Smooth muscle cell (in vitro differentiated cells): ENCODE data around the gene MCM8. TPM values are rescaled to one million over a fixed set of nuclear protein-coding genes. Genes with fewer than 3 reads are reported as not detected.

Source experiments
- DNase-seq: peaks from one replicate; lab custom pipeline; 2025; ENCODE audit not compliant: unreplicated experiment; lab: John Stamatoyannopoulos, UW
- H2AFZ ChIP-seq: fragments of 200-600 bp; sonication (generic); 2 replicates; pipeline ENCODE4 v1.6.0; 2016; ENCODE audit warnings: antibody characterized with exemption, low read depth, mild to moderate bottlenecking
- H3F3A ChIP-seq: fragments of 200-600 bp; sonication (generic); 2 replicates; pipeline ENCODE4 v1.6.0; 2017; ENCODE audit warnings: antibody characterized with exemption, low read depth
- H3K27ac ChIP-seq: fragments of 200-600 bp; sonication (generic); 2 replicates; pipeline ENCODE4 v1.5.1; 2016; ENCODE audit warnings: low read depth, mild to moderate bottlenecking
- H3K27me3 ChIP-seq: fragments of 200-600 bp; sonication (generic); 2 replicates; pipeline ENCODE4 v1.6.1; 2016; ENCODE audit warnings: low read depth, mild to moderate bottlenecking
- H3K36me3 ChIP-seq: fragments of 200-600 bp; sonication (generic); 2 replicates; pipeline ENCODE4 v1.5.1; 2016; ENCODE audit warnings: low read depth
- H3K4me1 ChIP-seq: fragments of 200-600 bp; sonication (generic); 2 replicates; pipeline ENCODE4 v1.5.1; 2016; ENCODE audit warnings: low read depth
- H3K4me2 ChIP-seq: fragments of 200-600 bp; sonication (generic); 2 replicates; pipeline ENCODE4 v1.6.0; 2016; ENCODE audit warnings: mild to moderate bottlenecking
- H3K4me3 ChIP-seq: fragments of 200-600 bp; sonication (generic); 2 replicates; pipeline ENCODE4 v1.5.1; 2016; ENCODE audit warnings: mild to moderate bottlenecking
- H3K79me2 ChIP-seq: fragments of 200-600 bp; sonication (generic); 2 replicates; pipeline ENCODE4 v1.6.0; 2016; ENCODE audit warnings: low read depth, mild to moderate bottlenecking
- H3K9ac ChIP-seq: fragments of 200-600 bp; sonication (generic); 2 replicates; pipeline ENCODE4 v1.6.0; 2016; ENCODE audit warnings: low read depth
- H3K9me3 ChIP-seq: fragments of 200-600 bp; sonication (generic); replicated peaks from 2 replicates; pipeline ENCODE4 v1.5.1; 2016; ENCODE audit warnings: low read depth
- H4K20me1 ChIP-seq: fragments of 200-600 bp; sonication (generic); 2 replicates; pipeline ENCODE4 v1.6.0; 2016; ENCODE audit warnings: low read depth
- CTCF ChIP-seq: fragments of 200-600 bp; sonication (generic); IDR thresholded peaks from 2 replicates; pipeline ENCODE4 v1.5.1; 2017; ENCODE audit warnings: borderline replicate concordance, mild to moderate bottlenecking, antibody characterized with exemption; ENCODE audit not compliant: insufficient read depth, poor library complexity, severe bottlenecking
- WGBS: methylation state at CpG from one replicate; pipeline ENCODE4 v1.1.7; 2016; ENCODE audit warnings: low lambda C conversion rate; 5-methylcytosine and 5-hydroxymethylcytosine counted together
- polyA plus RNA-seq: library from polyadenylated mRNA; unstranded; fragments of >200 nt; fragmentation: Nextera tagmentation; extraction: Ambion mirVana; gene quantifications from 2 replicates; pipeline ENCODE4 v1.2.1, GENCODE V29; 2016
- total RNA-seq: library from RNA; depleted of rRNA; stranded (reverse); fragments of >200 nt; gene quantifications from 2 replicates; pipeline ENCODE4 v1.2.3, GENCODE V29; 2014

Gene MCM8
- total and polyA plus RNA-seq, 2 experiments from 2014 or later: 2.8 to 5.5 TPM

GRCh38 chr20:5913166-5913565 is 37.3 kb upstream of the MCM8 start:
- no peak for TF ChIP-seq CTCF
- Histone ChIP-seq H2AFZ (no peak overlapping the region), H3K27ac (no peak overlapping the region), H3K4me2 (no peak overlapping the region), H3K27me3 (peaks cover 23% of the 10 kb centered on the region), H3K79me2 (no peaks in the 10 kb centered on the region), H3K4me1 (no peaks in the 10 kb centered on the region), H3F3A (no peaks in the 10 kb centered on the region), H3K4me3 (no peak overlapping the region), H3K36me3 (no peaks in the 10 kb centered on the region), H3K9me3 (no peaks in the 10 kb centered on the region), H3K9ac (no peak overlapping the region), H4K20me1 (no peaks in the 10 kb centered on the region)
- 70% methylated on average over 2 of the region's 2 CpGs for WGBS
- DNase-seq: no peak

DNA sequence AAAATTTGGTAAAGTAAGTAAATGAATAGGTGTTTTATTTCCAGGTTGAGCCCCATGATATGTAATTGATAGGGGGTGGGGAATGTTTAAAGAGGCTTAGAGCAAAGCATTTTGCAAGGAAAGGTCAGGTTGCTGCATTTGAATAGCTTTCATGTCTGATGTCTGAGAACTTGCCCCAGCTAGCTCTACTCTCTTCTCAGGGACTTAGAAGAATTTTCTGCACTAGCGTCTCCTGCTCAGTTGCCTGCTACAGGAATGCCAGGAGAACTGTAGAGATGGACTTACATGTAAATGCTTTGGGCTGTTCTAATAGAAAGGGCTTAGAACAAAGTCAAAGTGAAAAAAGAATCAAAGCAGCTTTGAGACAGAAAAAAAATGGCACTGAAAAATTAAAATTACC is 35.6 kb upstream of the MCM8 start:
- Histone ChIP-seq H3K4me1 (peaks cover 6% of the 10 kb centered on the region), H3K27me3 (peaks cover 13% of the 10 kb centered on the region), H3K4me3 (no peak overlapping the region), H4K20me1 (no peaks in the 10 kb centered on the region), H2AFZ (no peak overlapping the region), H3K9me3 (no peaks in the 10 kb centered on the region), H3K79me2 (no peaks in the 10 kb centered on the region), H3K9ac (no peak overlapping the region), H3K4me2 (no peak overlapping the region), H3K27ac (no peak overlapping the region), H3K36me3 (no peaks in the 10 kb centered on the region), H3F3A (no peaks in the 10 kb centered on the region)
- DNase-seq: no peak
- no peak for TF ChIP-seq CTCF
- WGBS: 43% methylated on average over 1 of the region's 1 CpG

DNA sequence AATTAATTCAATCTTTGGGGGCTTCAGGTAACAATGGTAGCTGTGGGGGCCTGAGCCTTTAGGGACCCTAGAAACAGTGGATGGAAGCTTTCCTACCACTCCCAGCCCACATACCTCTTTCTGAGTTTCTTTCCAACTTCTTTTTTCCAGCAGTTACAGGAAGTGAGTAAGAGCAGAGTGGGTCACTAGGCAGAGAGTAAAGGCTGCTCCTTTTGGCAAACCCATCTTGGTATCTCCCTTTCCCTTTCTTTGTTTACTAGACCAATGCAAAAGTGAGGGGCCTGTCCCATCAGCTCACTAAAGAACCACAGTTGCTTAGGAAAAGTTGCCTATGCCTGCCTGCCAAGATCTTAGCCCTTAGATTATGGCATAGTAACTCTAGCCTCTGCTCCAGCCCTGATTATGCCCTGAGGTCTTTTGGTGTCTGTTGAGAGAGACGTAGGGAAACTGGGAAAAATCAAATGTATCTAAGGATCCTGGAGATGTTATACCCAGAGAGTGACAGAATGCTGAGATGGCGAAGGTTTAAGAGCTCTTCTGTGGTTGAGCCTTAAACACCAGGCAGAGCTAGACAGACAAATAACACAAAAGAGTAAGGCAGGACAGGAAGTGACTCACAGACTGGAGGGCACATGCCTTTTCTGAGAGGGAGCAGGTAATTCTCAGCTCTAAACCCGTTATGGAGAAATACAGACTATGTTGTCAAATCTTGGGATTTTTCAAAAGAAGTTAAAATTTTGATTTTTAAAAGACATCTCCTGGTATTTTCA is 31.4 kb upstream of the MCM8 start:
- Histone ChIP-seq H4K20me1 (no peaks in the 10 kb centered on the region), H3K4me3 (no peak overlapping the region), H3K4me2 (peak overlapping the region; percentile 63), H2AFZ (no peak overlapping the region), H3K4me1 (peaks cover 6% of the 10 kb centered on the region), H3K27me3 (no peaks in the 10 kb centered on the region), H3K79me2 (no peaks in the 10 kb centered on the region), H3K9ac (no peak overlapping the region), H3K27ac (peak overlapping the region; percentile 85), H3F3A (no peaks in the 10 kb centered on the region), H3K36me3 (no peaks in the 10 kb centered on the region), H3K9me3 (no peaks in the 10 kb centered on the region)
- WGBS: 9% methylated on average over 3 of the region's 3 CpGs
- DNase-seq: no peak
- no peak for TF ChIP-seq CTCF
